HUES6 (cell line): ENCODE measurements around the gene TCAP.
"Not testable (repeated sequence)": the region's sequence is repeated elsewhere in the genome, so short reads cannot be mapped to it uniquely, and the experiment has no call there.

Source experiments
- H3K27ac ChIP-seq: 2 replicates; pipeline ENCODE4 v1.7.0; 2013; ENCODE audit warnings: low read depth, mild to moderate bottlenecking, low read length, inconsistent platforms
- H3K27me3 ChIP-seq: 2 replicates; pipeline ENCODE4 v1.6.1; 2013; ENCODE audit warnings: low read length; ENCODE audit not compliant: control insufficient read depth, insufficient read depth
- H3K36me3 ChIP-seq: 2 replicates; pipeline ENCODE4 v1.6.1; 2013; ENCODE audit warnings: low read length; ENCODE audit not compliant: control insufficient read depth, insufficient read depth
- H3K4me1 ChIP-seq: 2 replicates; pipeline ENCODE4 v1.6.1; 2013; ENCODE audit warnings: low read length; ENCODE audit not compliant: control insufficient read depth, insufficient read depth
- H3K4me3 ChIP-seq: 2 replicates; pipeline ENCODE4 v1.5.1; 2013; ENCODE audit warnings: low read depth, low read length
- H3K9ac ChIP-seq: one replicate; pipeline ENCODE4 v1.6.1; 2013; ENCODE audit warnings: mild to moderate bottlenecking, low read length
- H3K9me3 ChIP-seq: 2 replicates; pipeline ENCODE4 v1.6.1; 2013; ENCODE audit warnings: low read depth, low read length; ENCODE audit not compliant: control insufficient read depth, insufficient read depth

The TCAP gene

GRCh38 chr17:39705786-39706348, 40.7 kb downstream of the TCAP start:
- Histone ChIP-seq H3K4me1 (peaks cover 51% of the 10 kb centered on the region), H3K27ac (peak overlapping the region; percentile 29), H3K27me3 (no peaks in the 10 kb centered on the region), H3K9me3 (no peaks in the 10 kb centered on the region), H3K9ac (no peak overlapping the region), H3K4me3 (0 out of 2 replicates have a peak overlapping the region, but pooled peaks have one; percentile 7), H3K36me3 (peaks cover 61% of the 10 kb centered on the region)

- no peak overlapping the region; the same call in 1 of the 2 replicates for H3K27ac ChIP-seq
- no peak overlapping the region for H3K4me3 ChIP-seq
- H3K36me3 ChIP-seq = peaks cover 66% of the 10 kb centered on the region
- H3K4me1 ChIP-seq = peaks cover 46% of the 10 kb centered on the region
- H3K9me3 ChIP-seq = no peaks in the 10 kb centered on the region
- no peaks in the 10 kb centered on the region for H3K27me3 ChIP-seq
- no peak overlapping the region for H3K9ac ChIP-seq
These were observed 41.2 kb downstream of the TCAP start for GRCh38 chr17:39706383-39706782.

GRCh38 chr17:39706921-39707337, 41.8 kb downstream of the TCAP start:
- Histone ChIP-seq H3K36me3 (peaks cover 71% of the 10 kb centered on the region), H3K4me1 (peaks cover 41% of the 10 kb centered on the region), H3K9me3 (no peaks in the 10 kb centered on the region), H3K27ac (no peak overlapping the region), H3K27me3 (no peaks in the 10 kb centered on the region), H3K9ac (no peak overlapping the region), H3K4me3 (no peak overlapping the region)

GRCh38 chr17:39709319-39709997, 44.3 kb downstream of the TCAP start:
- peaks cover 16% of the 10 kb centered on the region for H3K4me1 ChIP-seq
- H3K27ac ChIP-seq = no peak overlapping the region
- H3K36me3 ChIP-seq = peaks cover 83% of the 10 kb centered on the region
- H3K27me3 ChIP-seq = no peaks in the 10 kb centered on the region
- no peaks in the 10 kb centered on the region for H3K9me3 ChIP-seq
- no peak overlapping the region for H3K9ac ChIP-seq
- H3K4me3 ChIP-seq = no peak overlapping the region

GRCh38 chr17:39709998-39710964, 45.1 kb downstream of the TCAP start:
- H3K9ac ChIP-seq = no peak overlapping the region
- peaks cover 87% of the 10 kb centered on the region for H3K36me3 ChIP-seq
- peaks cover 8% of the 10 kb centered on the region for H3K4me1 ChIP-seq
- no peak overlapping the region for H3K4me3 ChIP-seq
- H3K27ac ChIP-seq = no peak overlapping the region
- no peaks in the 10 kb centered on the region for H3K27me3 ChIP-seq
- no peaks in the 10 kb centered on the region for H3K9me3 ChIP-seq

- H3K4me3 ChIP-seq, H3K27ac ChIP-seq, H3K27me3 ChIP-seq, H3K9me3 ChIP-seq, H3K9ac ChIP-seq, H3K4me1 ChIP-seq: not testable (repeated sequence)
- H3K36me3 ChIP-seq = peaks cover 93% of the 10 kb centered on the region
These were observed 45.9 kb downstream of the TCAP start for GRCh38 chr17:39711071-39711470.

GRCh38 chr17:39711851-39712250, 46.7 kb downstream of the TCAP start:
- Histone ChIP-seq H3K4me1 (no peaks in the 10 kb centered on the region), H3K4me3 (no peak overlapping the region), H3K27ac (no peak overlapping the region), H3K36me3 (peaks cover 93% of the 10 kb centered on the region), H3K9ac (no peak overlapping the region), H3K27me3 (no peaks in the 10 kb centered on the region), H3K9me3 (no peaks in the 10 kb centered on the region)

- Histone ChIP-seq H3K9me3 (no peaks in the 10 kb centered on the region), H3K4me3 (no peak overlapping the region), H3K9ac (no peak overlapping the region), H3K4me1 (no peaks in the 10 kb centered on the region), H3K27me3 (no peaks in the 10 kb centered on the region), H3K27ac (no peak overlapping the region), H3K36me3 (peaks cover 93% of the 10 kb centered on the region)
These were observed 49.1 kb downstream of the TCAP start for GRCh38 chr17:39714234-39714633.

- H3K9ac ChIP-seq = peak overlapping the region; percentile 26
- no peak overlapping the region for H3K27ac ChIP-seq
- H3K4me1 ChIP-seq = no peaks in the 10 kb centered on the region
- H3K9me3 ChIP-seq = no peaks in the 10 kb centered on the region
- peaks cover 93% of the 10 kb centered on the region for H3K36me3 ChIP-seq
- H3K27me3 ChIP-seq = no peaks in the 10 kb centered on the region
- H3K4me3 ChIP-seq = no peak overlapping the region
These were observed 50.4 kb downstream of the TCAP start for GRCh38 chr17:39715375-39716072.
